Fibroblast of skin of scalp (primary cell): ENCODE measurements around the gene PDZRN3.

ENCODE experiments used
- DNase-seq: peaks from one replicate; pipeline ENCODE4 v3.0.0-alpha.2; 2013

The PDZRN3 gene

DNA sequence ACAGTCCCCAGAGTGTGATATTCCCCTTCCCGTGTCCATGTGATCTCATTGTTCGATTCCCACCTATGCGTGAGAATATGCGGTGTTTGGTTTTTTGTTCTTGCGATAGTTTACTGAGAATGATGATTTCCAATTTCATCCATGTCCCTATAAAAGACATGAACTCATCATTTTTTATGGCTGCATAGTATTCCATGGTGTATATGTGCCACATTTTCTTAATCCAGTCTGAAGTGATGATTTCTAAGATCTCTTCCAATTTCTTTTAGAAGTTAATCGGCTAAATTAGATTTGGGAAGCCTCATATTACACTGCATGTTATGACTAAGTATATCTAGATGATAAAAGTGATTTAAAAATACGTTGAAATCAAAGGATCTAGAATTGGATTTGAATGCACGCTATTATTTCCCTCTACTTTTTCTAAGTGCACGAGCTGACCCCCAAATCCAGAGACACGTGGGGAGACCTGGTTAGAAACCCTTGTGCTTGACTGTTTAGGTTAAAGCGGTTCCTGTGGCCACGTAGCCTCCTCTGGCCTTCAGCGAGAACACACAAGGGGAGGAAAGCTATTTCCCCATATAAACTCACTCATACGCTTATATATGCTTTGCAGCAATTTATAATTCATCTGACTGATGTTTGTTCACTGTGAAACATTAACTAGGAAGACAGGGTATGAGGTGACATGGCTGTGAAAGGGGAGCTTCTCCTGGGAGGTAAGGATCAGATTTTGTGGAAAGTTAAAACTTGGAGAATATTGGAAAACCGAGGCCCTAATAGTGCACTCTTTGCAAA, 243.8 kb downstream of the PDZRN3 start:
- no peak for DNase-seq

DNA sequence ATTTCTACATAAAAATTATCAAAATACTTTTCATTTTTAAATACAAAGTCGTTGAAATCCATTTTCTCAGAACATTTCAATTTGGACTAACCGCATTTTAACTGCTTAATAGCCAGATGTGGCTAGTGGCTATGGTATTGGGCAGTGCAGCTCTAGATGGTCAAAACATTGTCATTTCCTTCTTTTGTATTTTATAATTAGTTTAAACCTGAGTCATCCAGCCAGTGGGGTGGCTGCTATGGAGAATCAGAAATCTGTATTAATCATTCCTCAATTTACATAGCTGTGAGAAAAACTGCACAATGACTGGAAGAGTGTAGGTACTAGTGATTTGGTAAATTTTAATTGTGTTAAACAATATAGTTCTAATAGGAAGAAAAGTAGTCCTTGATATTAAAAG, 245.3 kb downstream of the PDZRN3 start:
- DNase-seq, result no peak

DNA sequence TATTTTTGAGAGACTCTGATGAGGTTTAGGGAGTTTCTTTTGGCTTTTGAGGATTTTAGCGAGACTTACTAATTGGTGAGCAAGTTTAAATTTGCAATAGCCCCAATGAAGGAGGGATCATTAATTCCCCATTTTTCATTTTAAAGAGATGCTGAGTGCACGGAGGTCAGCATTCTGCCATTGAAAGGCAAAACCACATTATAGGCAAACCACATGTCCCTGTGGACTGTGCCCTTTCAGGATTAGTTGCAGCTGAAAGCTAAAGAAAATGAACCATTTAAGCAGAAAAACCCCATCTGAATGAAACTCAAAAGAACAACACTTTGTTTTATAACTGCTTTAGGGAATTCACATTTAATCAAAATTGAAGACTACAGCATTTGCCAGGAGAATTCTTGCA, 246.5 kb downstream of the PDZRN3 start:
- DNase-seq, result no peak

DNA sequence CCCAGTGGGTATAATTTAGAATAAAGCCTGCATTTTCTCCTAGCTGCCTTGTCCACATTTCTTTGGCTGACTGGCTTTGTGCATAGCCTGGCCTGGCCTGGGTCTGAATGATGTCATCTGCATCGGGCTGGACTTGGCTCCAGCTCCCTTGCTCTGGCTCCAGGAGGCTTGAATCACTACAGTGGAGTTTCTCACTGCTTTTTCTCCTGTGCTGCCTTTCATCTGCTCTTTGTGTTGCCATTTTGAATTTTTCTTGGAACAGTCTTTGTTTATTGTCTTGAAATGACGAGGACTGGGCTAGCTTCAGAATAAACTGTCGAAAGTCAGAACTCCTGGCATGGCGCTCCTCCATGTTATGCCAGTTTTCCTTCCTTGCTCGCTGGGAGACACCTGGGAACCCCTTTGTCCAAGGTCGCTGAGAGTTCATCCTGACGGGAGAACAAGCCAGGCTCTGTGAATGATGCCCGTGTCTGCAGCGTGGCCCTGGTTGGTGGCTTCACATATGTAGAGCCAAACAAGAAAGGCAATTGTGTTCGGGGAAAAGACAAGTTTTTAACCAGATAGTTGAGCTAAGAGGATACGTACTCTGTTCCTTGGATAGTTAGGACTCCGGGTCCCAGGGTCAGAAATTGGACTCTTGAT, 258.9 kb downstream of the PDZRN3 start:
- peak; percentile 32 for DNase-seq

DNA sequence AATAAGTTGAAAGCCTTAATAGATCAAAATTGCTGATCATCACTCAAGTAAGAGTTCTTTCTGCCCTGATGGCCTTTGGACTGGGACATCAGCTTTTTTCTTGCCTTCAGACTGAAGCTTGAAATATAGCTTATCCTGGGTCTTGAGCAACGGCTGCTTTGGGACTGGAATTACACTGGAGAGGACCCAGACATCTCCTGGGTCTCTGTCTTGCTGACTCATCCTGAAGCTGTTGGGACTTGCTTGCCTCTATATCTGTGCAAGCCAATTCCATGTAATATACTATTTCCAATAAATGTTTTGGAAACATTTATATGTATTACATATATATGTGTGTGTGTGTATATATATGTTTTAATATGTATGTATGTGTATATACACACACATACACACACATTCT, 260.2 kb downstream of the PDZRN3 start:
- DNase-seq, result no peak

DNA sequence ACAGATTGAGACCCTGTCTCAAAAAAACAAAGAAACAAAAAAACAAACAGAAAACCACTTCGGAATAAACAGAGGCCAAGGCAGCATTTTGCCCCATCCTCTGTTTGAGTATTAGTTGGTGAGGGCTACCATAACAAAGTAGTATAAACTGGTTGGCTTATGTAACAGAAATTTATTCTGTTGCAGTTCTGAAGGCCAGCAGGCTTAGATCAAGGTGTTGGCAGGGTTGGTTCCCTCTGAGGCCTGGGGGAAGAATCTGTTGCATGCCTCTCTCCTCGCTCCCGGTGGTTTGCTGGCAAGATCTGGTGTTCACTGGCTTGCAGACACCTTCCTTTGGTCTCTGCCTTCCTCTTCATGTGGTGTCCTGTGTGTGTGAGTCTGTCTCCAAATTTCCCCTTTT, 261.6 kb downstream of the PDZRN3 start:
- no peak for DNase-seq

DNA sequence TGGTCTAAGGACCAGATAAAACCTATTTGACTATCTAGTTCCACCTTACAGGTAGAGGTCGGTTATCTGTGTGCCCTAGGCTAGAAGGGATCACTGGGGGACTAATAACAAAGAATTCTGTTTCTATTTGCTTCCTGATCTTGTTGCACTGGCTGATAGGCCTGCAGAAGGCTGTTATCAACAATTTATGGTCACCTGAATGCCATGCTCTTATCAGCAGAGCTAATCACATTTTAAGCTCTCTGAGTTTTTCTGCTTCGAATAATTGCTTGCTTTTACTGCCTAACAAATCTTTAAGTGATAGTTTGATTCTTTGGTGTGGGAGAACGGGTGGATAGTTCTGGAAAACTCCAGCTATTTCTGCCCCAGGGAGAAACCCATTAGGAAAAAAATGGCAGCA, 263.1 kb downstream of the PDZRN3 start:
- DNase-seq, result no peak

- peak; percentile 70 for DNase-seq
Measured at GRCh38 chr3:73353649-73354217, 271.0 kb downstream of the PDZRN3 start.

DNA sequence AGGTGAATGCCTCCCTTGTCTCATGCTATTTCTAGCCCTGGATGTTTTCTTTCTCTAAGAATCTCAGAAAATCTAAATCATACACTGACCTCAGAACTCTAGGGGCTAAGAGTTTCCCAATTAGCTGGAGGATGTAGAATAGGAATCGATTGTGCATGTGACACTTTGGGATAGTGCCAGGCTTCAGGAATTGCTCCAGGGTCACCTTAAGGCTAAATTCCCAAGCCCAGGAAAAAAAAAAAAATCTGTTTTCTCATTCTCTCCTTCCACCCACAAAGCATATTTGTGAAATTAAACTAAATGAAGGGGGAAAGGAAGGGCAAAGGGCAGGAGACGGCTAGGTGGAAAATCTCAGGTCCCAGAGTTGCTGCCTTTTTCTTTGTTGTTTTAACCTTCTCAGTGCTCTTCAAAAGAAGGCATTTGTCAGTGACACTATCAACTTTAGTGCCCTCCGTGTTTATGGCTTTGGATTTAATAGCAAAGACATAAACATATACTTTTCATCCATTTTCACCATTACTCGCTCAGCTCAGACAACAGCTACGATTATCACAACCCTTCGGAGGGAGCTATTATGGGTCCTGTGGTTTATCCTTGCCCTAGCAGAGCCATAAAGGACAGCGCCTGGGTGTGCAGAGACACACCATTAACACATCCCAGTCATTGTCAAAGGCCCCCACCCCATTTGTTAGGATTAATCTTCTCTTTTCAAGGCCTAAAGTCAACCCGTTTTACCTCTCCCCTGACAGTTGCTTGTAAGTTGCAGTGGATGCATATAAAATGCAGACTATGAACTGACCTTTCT, 271.7 kb downstream of the PDZRN3 start:
- no peak for DNase-seq

- DNase-seq, result no peak
Measured at GRCh38 chr3:73351423-73352071, 273.2 kb downstream of the PDZRN3 start.

GRCh38 chr3:73350996-73351395, 273.7 kb downstream of the PDZRN3 start:
- DNase-seq, result no peak

DNA sequence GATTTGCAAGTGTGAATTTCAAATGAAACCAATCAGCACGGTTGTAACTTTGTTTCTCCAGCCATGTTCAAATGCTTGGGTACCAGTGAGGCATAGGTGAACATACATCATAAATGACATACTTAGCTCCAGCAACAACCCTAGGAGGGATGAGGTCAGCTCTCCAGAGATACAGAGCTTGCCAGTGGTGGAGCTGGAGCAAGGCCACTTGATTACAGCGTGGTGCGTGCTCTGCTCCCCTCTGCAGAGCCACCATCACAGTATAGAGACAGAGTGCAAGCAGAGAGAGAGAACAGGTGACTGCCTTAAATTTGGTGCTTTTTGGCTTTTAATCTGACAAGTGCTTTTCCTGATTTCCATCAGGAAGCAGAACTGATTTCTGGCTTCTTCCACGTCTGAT, 275.1 kb downstream of the PDZRN3 start:
- DNase-seq, result no peak

DNA sequence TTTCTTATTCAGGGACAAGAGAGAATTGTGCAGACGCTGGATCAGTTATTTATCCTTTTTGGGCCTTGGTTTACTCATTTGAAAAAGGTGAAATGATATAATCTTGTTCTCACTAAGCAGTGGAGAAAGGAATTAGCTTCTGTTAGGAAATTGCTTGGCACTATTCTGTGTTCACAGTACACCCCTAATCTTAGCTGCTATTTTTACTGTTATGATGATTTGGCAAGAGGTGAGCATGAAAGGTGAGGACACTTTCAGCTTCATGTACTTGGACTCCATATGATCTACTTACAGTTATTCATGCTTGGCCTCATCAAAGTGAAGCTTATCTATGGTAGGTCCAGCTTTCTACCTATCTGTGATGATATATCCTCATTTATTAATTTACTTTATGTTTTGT, 282.7 kb downstream of the PDZRN3 start:
- no peak for DNase-seq

DNA sequence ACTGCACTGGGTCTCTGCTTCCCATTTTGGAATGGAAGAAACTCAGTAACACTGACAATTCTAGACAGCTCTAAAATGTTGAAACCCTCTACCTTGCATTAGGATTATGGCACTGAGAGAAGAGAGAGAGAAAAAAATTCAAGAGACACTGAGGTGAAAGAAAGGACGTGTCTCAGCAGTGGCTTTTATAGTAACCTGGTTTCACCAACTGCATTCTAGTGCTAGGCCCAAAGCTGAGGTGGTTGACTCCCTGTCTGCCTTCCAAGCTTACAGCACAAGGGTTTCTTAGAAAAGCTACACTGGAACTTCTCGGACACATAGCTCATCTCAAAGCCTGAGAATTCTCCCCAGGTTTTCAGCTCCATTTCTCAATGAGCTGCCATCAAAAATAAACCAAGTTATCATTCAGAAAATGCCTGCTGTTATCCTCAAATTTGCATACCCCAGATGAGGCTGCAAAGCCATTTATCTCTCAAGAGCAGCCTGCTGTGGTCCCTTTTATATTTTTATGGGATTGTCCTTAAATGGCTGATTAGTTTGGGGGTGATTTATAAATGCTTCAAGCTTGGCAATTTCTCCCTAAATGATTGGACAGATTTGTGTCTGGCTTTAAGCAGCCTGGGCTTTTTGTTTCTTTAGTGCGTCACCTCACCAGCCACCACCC, 283.3 kb downstream of the PDZRN3 start:
- no peak for DNase-seq

DNA sequence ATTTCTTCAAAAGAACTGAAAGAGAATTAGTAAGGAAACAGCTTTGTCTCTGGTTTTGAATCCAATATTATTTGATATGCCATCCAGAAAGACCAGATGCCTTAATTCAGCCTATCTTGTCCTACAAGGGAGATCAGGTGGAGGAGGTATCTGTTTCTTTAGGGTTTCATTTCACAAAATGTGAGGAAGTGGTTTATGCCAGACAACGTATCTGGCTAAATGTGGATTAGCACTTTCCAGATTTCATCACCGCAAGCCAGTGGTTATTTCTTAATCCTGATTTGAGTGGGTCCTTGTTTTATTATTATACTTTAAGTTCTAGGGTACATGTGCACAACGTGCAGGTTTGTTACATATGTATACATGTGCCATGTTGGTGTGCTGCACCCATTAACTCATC, 292.2 kb downstream of the PDZRN3 start:
- no peak for DNase-seq
